T-cell (primary cell): ENCODE data around the gene SIGLEC9. TPM values are rescaled to one million over a fixed set of nuclear protein-coding genes. Genes with fewer than 3 reads are reported as not detected.

Experiments used
- ATAC-seq, 4 experiments: fragments of 200-7000 bp in 3 of 4; fragments of 150-1000 bp in 1 of 4; cut with Tn5 transposase; replicated peaks in 1 of 4; 1 replicate in 3 of 4; 2 replicates in 1 of 4; pipeline ENCODE4 v1.10.0; 2021; ENCODE audit warnings: moderate library complexity in 3 of 4, mild to moderate bottlenecking in 2 of 4, moderate number of reproducible peaks in 1 of 4
- CTCF ChIA-PET, 2 donors: fragments of 300-600 bp; sonication (Branson Sonifier 250); formaldehyde crosslinking; loops; one replicate each; lab custom pipeline; 2022; ENCODE audit warnings: antibody characterized with exemption in 2 of 2; lab: Charles Lee
- POLR2A ChIA-PET, 2 donors: fragments of 300-600 bp; sonication (Branson Sonifier 250); formaldehyde crosslinking; loops; one replicate each; lab custom pipeline; 2022; ENCODE audit warnings: antibody characterized with exemption in 2 of 2; lab: Charles Lee
- DNase-seq, 35 experiments: peaks; one replicate each; pipeline versions ENCODE4 v3.0.0 to v3.0.0-alpha.2; 2013 to 2023
- H3K27ac ChIP-seq: one replicate; pipeline ENCODE4 v1.5.1; 2013; ENCODE audit warnings: low read length
- H3K27me3 ChIP-seq, 2 experiments: replicated peaks in 1 of 2; 1 replicate in 1 of 2; 2 replicates in 1 of 2; pipeline versions ENCODE4 v1.6.1 to v1.7.0; 2013; ENCODE audit warnings: low read length in 1 of 2, mixed read lengths in 1 of 2; ENCODE audit not compliant: control insufficient read depth in 2 of 2, insufficient read depth in 2 of 2; ENCODE audit errors: extremely low read depth in 1 of 2
- H3K36me3 ChIP-seq, 2 donors: 1 replicate in 1 of 2; 2 replicates in 1 of 2; pipeline versions ENCODE4 v1.6.1 to v1.7.0; 2013; ENCODE audit warnings: low read length in 1 of 2; ENCODE audit not compliant: control insufficient read depth in 2 of 2, insufficient read depth in 1 of 2; ENCODE audit errors: extremely low read depth in 1 of 2
- H3K4me1 ChIP-seq, 2 experiments: 1 replicate in 1 of 2; 2 replicates in 1 of 2; pipeline versions ENCODE4 v1.6.1 to v1.7.0; 2013; ENCODE audit warnings: low read length in 2 of 2, mixed read lengths in 1 of 2; ENCODE audit not compliant: insufficient read depth in 2 of 2, control insufficient read depth in 1 of 2; ENCODE audit errors: extremely low read depth in 1 of 2
- H3K4me3 ChIP-seq, 2 donors: 1 replicate in 1 of 2; 2 replicates in 1 of 2; pipeline versions ENCODE4 v1.5.1 to v1.7.0; 2013; ENCODE audit warnings: mild to moderate bottlenecking in 2 of 2, low read length in 1 of 2, moderate library complexity in 1 of 2; ENCODE audit not compliant: control insufficient read depth in 1 of 2; ENCODE audit errors: extremely low read depth in 1 of 2
- H3K9me3 ChIP-seq: 2 replicates; pipeline ENCODE4 v1.7.0; 2013
- H3K27ac Mint-ChIP-seq, 2 donors: one replicate each; pipeline ENCODE4 v1.8.0; 2020 to 2021; ENCODE audit warnings: mild to moderate bottlenecking in 2 of 2, mixed read lengths in 2 of 2
- H3K27me3 Mint-ChIP-seq, 2 donors: one replicate each; pipeline ENCODE4 v1.8.0; 2021 to 2022; ENCODE audit warnings: mixed read lengths in 2 of 2
- H3K36me3 Mint-ChIP-seq: one replicate; pipeline ENCODE4 v1.8.0; 2021; ENCODE audit warnings: mixed read lengths
- H3K4me1 Mint-ChIP-seq, 3 donors: one replicate each; pipeline ENCODE4 v1.8.0; 2020 to 2022; ENCODE audit warnings: mixed read lengths in 3 of 3, mild to moderate bottlenecking in 1 of 3
- H3K4me3 Mint-ChIP-seq, 3 donors: one replicate each; pipeline ENCODE4 v1.8.0; 2020 to 2022; ENCODE audit warnings: mild to moderate bottlenecking in 3 of 3, mixed read lengths in 3 of 3, moderate library complexity in 3 of 3
- H3K9me3 Mint-ChIP-seq, 3 donors: one replicate each; pipeline ENCODE4 v1.8.0; 2020 to 2022; ENCODE audit warnings: mixed read lengths in 3 of 3
- WGBS: methylation state at CpG from one replicate; pipeline ENCODE4 v1.1.5; 2013; ENCODE audit warnings: missing lambda C conversion rate; ENCODE audit not compliant: insufficient coverage; 5-methylcytosine and 5-hydroxymethylcytosine counted together
- total RNA-seq, 35 experiments: library from RNA in 6 of 35; stranded (reverse) in 6 of 35; fragments of 120-200 nt in 1 of 35; gene quantifications; one replicate each; pipeline versions ENCODE4 v1.2.1 to v1.2.4 and lab custom pipeline; 2013 to 2026

SIGLEC9 gene
- total RNA-seq, 5 donors from 2014 or later (not counting 1 experiment from before 2014, with no cell fraction given), result 0.73 to 2.6 (median 1.6) TPM

DNA sequence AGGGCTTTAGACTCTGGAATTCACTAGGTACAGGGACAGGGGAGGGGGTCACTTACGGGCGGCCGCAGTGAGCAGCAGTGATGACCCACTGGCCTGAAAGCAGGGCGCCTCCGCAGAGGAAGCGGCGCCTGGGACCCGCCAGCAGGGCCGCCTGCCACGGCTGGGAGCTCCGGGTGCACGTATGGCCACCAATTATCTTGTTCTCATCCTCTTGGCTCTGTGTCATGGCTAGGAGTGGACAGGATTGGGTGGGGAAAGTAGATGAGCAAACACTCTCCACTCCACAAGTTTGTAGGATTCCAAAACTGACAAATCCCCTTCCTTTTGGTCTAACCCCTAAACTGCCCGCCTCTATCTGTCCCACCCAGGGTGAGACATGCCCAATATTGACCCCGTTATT lies 43.2 kb upstream of the SIGLEC9 start:
- no peaks in the 10 kb centered on the region for H3K4me1 Mint-ChIP-seq
- ATAC-seq, result no peak
- Histone ChIP-seq H3K27ac (no peak overlapping the region), H3K4me3 (no peak overlapping the region), H3K9me3 (no peaks in the 10 kb centered on the region), H3K4me1 (no peaks in the 10 kb centered on the region), H3K36me3 (peaks cover 0 to 2% of the 10 kb centered on the region in 2 donors), H3K27me3 (peaks cover 0 to 24% of the 10 kb centered on the region in 2 experiments)
- CTCF ChIA-PET, result no interaction called here
- H3K9me3 Mint-ChIP-seq, result no peaks in the 10 kb centered on the region
- POLR2A ChIA-PET, result no interaction called here
- H3K36me3 Mint-ChIP-seq, result no peaks in the 10 kb centered on the region
- H3K4me3 Mint-ChIP-seq, result no peak overlapping the region
- H3K27ac Mint-ChIP-seq, result no peak overlapping the region
- DNase-seq, result no peak
- peaks cover 16% of the 10 kb centered on the region in 2 donors for H3K27me3 Mint-ChIP-seq
- 91% methylated on average over 12 of the region's 14 CpGs for WGBS

DNA sequence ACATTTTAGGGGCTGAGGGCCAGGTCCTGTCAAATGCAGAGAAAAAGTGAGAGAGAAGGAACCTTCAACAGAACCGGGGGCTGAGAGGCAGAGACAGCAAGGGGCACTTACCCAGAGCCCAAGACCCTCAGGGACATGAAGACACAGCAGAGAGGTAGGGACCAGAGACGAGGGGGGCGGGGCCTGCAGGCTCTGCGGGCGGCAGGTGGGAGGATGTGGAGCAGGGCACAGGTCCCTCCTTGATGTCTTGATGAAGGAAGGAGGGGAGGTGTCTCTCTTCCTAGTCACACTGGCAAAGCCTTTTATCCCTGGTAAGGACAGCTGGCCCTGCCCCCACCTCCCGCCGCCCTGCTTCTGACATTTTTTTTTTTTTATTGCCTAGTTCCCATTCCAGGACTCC lies 42.1 kb upstream of the SIGLEC9 start, which contains the start of gene KLK14:
Gene KLK14, minus strand, starts transcription at position 277 of the 400 bp plus-strand sequence. Its CDS starts 273 bp downstream, at position 4.
- Mint-ChIP-seq H3K4me1 (no peaks in the 10 kb centered on the region), H3K27ac (no peak within 1 kb of the TSS), H3K9me3 (no peaks in the 10 kb centered on the region), H3K36me3 (no peaks in the 10 kb centered on the region), H3K27me3 (peaks cover 16% of the 10 kb centered on the region in 2 donors), H3K4me3 (no peak within 1 kb of the TSS)
- WGBS, result 80% methylated on average over 1 of the region's 7 CpGs
- Histone ChIP-seq H3K4me3 (no peak within 1 kb of the TSS), H3K27ac (no peak within 1 kb of the TSS), H3K27me3 (peaks cover 0 to 22% of the 10 kb centered on the region in 2 experiments), H3K9me3 (no peaks in the 10 kb centered on the region), H3K4me1 (no peaks in the 10 kb centered on the region), H3K36me3 (peaks cover 0 to 2% of the 10 kb centered on the region in 2 donors)
- DNase-seq (no peak), ATAC-seq (no peak)
- POLR2A ChIA-PET, result no interaction called here
- CTCF ChIA-PET, result no interaction called here

DNA sequence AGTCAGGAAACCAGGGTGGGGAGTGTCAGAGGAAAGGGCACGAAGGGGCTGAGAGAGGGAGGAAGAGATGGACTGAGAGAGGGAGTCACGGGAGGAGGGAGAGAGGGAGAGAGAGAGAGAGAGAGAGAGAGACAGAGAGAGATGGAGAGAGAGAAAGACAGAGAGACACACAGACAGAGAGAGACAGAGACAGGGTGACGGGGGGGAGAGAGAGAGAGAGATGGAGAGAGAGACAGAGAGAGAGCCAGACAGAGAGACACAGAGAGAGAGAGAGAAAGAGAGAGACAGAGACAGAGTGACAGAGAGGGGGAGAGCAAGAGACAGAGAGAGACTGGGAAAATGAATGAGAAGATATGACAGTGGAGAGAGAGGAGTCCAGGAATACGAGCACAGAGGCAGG lies 41.5 kb upstream of the SIGLEC9 start:
- Histone ChIP-seq H3K27me3 (peaks cover 0 to 19% of the 10 kb centered on the region in 2 experiments), H3K4me3 (no peak overlapping the region), H3K9me3 (no peaks in the 10 kb centered on the region), H3K4me1 (no peaks in the 10 kb centered on the region), H3K36me3 (peaks cover 0 to 2% of the 10 kb centered on the region in 2 donors), H3K27ac (no peak overlapping the region)
- no peak overlapping the region for H3K27ac Mint-ChIP-seq
- H3K4me3 Mint-ChIP-seq, result no peak overlapping the region
- WGBS, result 40% methylated on average over 4 of the region's 4 CpGs
- ATAC-seq (no peak), DNase-seq (no peak)
- peaks cover 16% of the 10 kb centered on the region in 2 donors for H3K27me3 Mint-ChIP-seq
- no peaks in the 10 kb centered on the region for H3K36me3 Mint-ChIP-seq
- ChIA-PET CTCF (no interaction called here), POLR2A (no interaction called here)
- no peaks in the 10 kb centered on the region for H3K4me1 Mint-ChIP-seq
- H3K9me3 Mint-ChIP-seq, result no peaks in the 10 kb centered on the region

DNA sequence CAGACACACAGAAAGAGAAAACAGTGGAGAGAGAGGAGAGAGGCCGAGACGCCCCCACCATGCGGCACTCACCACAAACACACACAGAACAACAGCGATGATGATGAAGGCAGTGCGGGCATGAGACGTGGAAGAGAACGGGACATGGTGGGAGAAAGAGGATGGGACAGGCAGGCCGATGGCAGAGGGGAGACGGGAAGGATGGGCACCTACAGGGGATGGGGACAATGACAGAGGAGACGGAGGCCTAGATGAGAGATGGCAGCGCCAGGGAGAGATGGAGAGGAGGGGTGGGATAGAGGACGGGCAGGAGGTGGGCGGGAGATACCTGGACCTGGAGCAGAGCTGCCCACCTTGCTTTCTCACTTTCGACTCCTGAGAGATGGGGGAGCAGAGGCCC lies 40.9 kb upstream of the SIGLEC9 start:
- H3K4me3 Mint-ChIP-seq, result no peak overlapping the region
- no peaks in the 10 kb centered on the region for H3K4me1 Mint-ChIP-seq
- no peak overlapping the region for H3K4me3 ChIP-seq
- ATAC-seq, result no peak
- no peak for DNase-seq
- no peaks in the 10 kb centered on the region for H3K4me1 ChIP-seq
- WGBS, result 72% methylated on average over 9 of the region's 14 CpGs
- peaks cover 16% of the 10 kb centered on the region in 2 donors for H3K27me3 Mint-ChIP-seq
- no peak overlapping the region for H3K27ac ChIP-seq
- H3K36me3 Mint-ChIP-seq, result no peaks in the 10 kb centered on the region
- H3K27me3 ChIP-seq, result peaks cover 0 to 18% of the 10 kb centered on the region in 2 experiments
- peaks cover 0 to 2% of the 10 kb centered on the region in 2 donors for H3K36me3 ChIP-seq
- CTCF ChIA-PET, result no interaction called here
- POLR2A ChIA-PET, result no interaction called here
- H3K27ac Mint-ChIP-seq, result no peak overlapping the region
- H3K9me3 ChIP-seq, result no peaks in the 10 kb centered on the region
- no peaks in the 10 kb centered on the region for H3K9me3 Mint-ChIP-seq

DNA sequence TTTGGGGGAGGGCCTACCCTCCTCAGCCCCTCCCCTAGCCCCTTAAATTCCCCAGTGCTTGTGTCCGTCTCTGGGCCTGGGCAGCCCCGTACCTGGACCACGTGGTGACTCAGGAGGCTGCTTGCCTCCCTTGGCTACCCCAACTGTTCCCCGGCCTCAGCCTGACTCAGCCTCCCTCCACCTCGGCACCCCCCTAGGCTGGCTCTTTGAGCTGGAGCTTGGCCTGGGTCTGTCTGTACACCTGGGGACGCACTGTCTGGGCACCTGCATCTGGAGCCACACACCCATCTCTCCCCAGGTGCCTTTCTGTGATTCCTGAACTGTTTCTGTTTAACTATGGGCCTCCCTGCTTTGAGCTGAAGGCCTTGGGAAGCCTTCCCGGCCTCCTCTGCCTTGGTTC lies 40.2 kb upstream of the SIGLEC9 start:
- DNase-seq (no peak), ATAC-seq (no peak)
- Mint-ChIP-seq H3K4me1 (no peaks in the 10 kb centered on the region), H3K27ac (no peak overlapping the region), H3K27me3 (peaks cover 16% of the 10 kb centered on the region in 2 donors), H3K9me3 (no peaks in the 10 kb centered on the region), H3K4me3 (no peak overlapping the region), H3K36me3 (no peaks in the 10 kb centered on the region)
- Histone ChIP-seq H3K4me3 (no peak overlapping the region), H3K36me3 (peaks cover 0 to 2% of the 10 kb centered on the region in 2 donors), H3K27ac (no peak overlapping the region), H3K4me1 (no peaks in the 10 kb centered on the region), H3K9me3 (no peaks in the 10 kb centered on the region), H3K27me3 (peaks cover 0 to 17% of the 10 kb centered on the region in 2 experiments)
- POLR2A ChIA-PET, result no interaction called here
- CTCF ChIA-PET, result no interaction called here
- WGBS, result 82% methylated on average over 4 of the region's 7 CpGs

DNA sequence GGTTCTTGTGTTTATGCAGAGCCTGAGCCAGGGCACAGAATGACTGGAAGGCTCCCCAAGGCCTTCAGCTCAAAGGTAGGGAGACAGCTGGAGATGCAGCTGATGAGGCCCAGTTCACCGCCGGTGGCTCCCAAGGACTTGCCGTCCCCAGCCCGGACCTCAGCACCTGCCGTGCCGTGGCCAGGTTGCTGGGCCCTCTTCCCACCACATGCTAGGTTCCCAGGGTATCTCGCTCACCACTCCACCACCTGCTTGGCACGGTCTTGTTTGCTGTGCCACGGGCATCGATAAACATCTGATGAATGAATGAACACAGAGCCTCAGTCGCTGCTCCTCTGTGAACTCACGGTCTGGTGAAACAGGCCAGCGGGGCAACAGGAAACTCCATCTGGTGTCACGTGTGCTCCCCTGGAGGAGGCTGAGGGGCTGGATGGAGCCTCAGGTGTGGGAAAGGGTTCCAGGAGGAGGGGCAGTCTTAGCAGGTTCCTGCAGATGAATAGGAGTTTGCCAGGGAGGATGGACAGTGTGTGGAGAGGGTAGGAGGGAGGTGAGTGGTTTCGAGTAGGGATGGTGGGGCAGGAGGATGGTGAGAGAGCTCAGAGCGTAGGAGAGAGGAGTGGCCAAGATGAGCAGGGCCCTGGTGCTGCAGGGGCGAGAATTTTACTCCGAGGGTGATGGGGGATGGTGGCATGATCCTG lies 38.4 kb upstream of the SIGLEC9 start:
- no peak overlapping the region for H3K27ac Mint-ChIP-seq

More for the DNA sequence above, 38.4 kb upstream of the SIGLEC9 start:
- Histone ChIP-seq H3K36me3 (peaks cover 0 to 2% of the 10 kb centered on the region in 2 donors), H3K27me3 (peaks cover 0 to 17% of the 10 kb centered on the region in 2 experiments), H3K9me3 (no peaks in the 10 kb centered on the region), H3K4me1 (no peaks in the 10 kb centered on the region), H3K27ac (no peak overlapping the region), H3K4me3 (no peak overlapping the region)
- H3K4me1 Mint-ChIP-seq, result no peaks in the 10 kb centered on the region
- ATAC-seq (no peak), DNase-seq (no peak)
- CTCF ChIA-PET, result no interaction called here
- POLR2A ChIA-PET, result no interaction called here
- H3K9me3 Mint-ChIP-seq, result no peaks in the 10 kb centered on the region
- H3K36me3 Mint-ChIP-seq, result peaks cover 3% of the 10 kb centered on the region
- H3K27me3 Mint-ChIP-seq, result peaks cover 16% of the 10 kb centered on the region in 2 donors
- H3K4me3 Mint-ChIP-seq, result no peak overlapping the region
- WGBS, result 88% methylated on average over 16 of the region's 18 CpGs
